Measurements from ENCODE around the gene PRLHR.
"Not testable (repeated sequence)": the region's sequence is repeated elsewhere in the genome, so short reads cannot be mapped to it uniquely, and the experiment has no call there.

Gene PRLHR

GRCh38 chr10:118595598-118596425 lies at the start of gene PRLHR:
Gene PRLHR (minus strand): TSS chr10:118595648. CDS start chr10:118595244, 404 bp downstream.
- no peak for DNase-seq (ENCODE audit: low read depth in 2 of 2)

- DNase-seq (ENCODE audit: low read depth in 2 of 2) = no peak
These were observed 46.8 kb upstream of the PRLHR start for GRCh38 chr10:118642228-118642627.

DNA sequence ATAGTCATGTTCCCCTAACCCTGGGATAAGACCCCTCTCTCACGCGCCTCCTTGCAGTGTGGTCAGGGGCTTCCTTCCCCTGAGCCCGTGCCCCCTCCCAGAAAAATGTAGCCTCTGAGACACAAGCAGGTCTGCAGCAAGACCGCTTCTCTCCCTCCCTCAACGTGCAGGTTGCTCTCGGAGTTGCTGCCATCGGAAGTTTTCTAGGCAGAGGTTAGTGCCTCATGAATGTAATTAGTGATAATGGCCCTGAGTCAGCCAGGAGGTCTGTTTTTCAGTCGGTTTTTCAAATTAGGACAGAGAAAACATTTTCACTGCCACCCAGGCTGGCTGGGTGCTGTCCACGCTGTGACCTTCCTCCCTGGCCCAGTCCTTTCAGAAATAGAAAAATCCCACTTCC lies 43.2 kb upstream of the PRLHR start:
- no peak for DNase-seq (ENCODE audit: low read depth in 2 of 2)

- no peak for DNase-seq (ENCODE audit: low read depth in 2 of 2)
These were observed 40.4 kb upstream of the PRLHR start for GRCh38 chr10:118635674-118636402.

- DNase-seq (ENCODE audit: low read depth in 2 of 2) = no peak
These were observed 38.3 kb upstream of the PRLHR start for GRCh38 chr10:118633786-118634185.

DNA sequence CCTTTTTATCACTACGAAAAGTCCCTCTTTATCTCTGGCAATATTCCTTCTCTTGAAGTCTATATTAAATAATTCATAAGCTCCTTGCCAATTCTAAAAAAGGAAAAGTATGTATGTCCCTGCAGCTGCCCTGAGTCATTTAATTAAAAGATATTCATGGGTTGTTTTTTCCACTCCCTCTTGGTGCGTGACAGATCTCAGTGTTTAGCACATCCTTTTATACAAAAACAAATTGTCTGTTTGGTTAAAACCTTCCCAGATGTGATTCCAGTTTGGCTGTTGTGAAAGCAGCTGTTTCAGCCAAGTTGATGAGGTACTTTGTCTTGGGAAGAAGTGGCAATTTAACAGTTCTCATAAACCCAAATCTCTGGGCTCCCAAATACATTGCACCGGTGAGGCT lies 33.8 kb upstream of the PRLHR start:
- DNase-seq (ENCODE audit: low read depth in 2 of 2) = no peak

DNA sequence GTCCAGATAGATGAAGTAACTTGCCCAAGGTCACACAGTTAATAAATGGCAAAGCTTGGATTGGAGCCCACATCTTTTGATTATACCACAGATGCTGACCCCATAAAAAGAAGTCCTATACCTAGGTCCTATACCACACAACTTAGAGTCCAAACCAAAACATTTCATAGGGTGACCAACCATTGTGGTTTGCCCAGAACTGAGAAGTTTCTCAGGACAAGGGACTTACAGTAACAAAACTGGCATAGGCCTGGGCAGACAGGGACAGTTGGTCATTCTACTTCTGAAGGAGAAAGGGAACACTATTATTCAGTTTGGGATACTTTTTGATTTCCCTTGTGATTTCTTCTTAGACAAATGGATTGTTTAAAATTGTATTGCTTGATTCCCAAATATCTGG lies 32.9 kb upstream of the PRLHR start:
- no peak for DNase-seq (ENCODE audit: low read depth in 2 of 2)

DNA sequence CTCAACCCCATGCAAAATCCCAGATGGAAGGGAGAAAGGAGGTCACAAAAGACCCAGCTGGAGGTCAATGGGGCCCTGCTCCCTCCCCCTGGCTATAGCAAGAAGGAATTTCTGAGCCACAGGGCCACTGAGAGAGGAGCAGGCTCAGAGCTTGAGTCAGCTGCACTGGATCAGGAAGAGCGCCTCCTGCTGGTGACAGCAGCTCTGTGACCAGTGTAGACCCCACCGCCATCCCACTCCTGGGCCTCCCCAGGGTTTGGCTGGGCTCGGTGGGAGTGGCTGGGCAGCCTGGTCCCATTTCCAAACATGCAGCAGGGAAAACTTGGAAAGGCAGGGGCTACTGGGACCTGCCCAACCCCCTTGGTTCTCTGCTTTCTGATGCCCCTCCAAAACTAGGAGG lies 31.5 kb upstream of the PRLHR start:
- DNase-seq (ENCODE audit: low read depth in 2 of 2) = no peak

GRCh38 chr10:118625504-118625903 lies 30.1 kb upstream of the PRLHR start:
- DNase-seq (ENCODE audit: low read depth in 2 of 2) = no peak

DNA sequence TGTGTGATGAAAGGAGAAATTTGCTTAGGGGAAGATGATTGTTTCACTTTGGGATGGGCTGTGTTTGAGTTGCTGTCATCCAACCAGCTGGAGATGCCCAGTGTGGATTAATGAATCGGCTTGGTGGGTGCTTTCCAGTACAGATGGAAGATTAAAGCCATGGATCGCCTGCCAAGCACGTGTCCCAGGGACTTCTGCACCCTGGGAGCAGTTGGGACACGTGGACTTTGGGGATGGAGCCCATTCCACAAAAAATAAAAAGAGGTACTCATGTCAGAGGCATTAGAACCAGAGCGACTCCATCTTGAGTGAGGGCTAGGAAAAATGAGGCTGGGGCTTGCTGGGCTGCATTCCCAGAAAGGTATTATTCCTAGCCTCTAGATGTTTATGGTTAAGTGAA lies 29.3 kb upstream of the PRLHR start:
- DNase-seq (ENCODE audit: low read depth in 2 of 2) = no peak

- DNase-seq (ENCODE audit: low read depth in 2 of 2) = peak in 1 of 2 donors; percentile 22
These were observed 26.0 kb upstream of the PRLHR start for GRCh38 chr10:118621304-118621942.

- DNase-seq (ENCODE audit: low read depth in 2 of 2) = not testable (repeated sequence)
These were observed 18.4 kb upstream of the PRLHR start for GRCh38 chr10:118613863-118614262.

GRCh38 chr10:118610577-118610976 lies 15.1 kb upstream of the PRLHR start:
- DNase-seq (ENCODE audit: low read depth in 2 of 2) = no peak

DNA sequence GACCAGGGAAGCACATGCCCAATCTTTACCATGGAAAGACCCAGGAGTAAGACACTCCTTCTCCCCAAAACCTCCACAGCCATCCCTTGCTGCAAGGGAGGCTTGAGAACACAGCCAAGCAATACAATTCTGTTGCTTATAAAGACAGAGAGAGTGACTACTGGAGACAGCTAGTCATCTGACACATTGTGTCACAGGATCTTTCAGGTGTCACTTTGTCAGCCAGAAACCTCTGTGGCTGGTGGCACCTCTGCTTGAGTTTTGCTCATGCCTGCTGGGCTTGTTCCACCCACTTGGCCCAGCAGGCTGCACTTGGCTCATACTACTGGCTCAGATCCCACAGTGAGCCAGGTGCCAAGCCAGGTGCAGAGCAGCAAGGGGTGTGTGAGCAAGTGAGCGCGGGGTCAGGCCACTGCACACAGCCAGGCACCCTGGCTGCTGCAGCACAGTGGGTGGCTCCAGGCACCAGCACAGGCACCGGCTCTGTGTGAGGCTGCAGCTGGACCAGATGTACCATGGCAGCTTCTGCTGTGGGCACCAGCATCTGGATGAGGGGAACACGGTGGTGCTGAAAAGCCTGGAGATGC lies 12.4 kb upstream of the PRLHR start:
- no peak for DNase-seq (ENCODE audit: low read depth in 2 of 2)

- DNase-seq (ENCODE audit: low read depth in 2 of 2) = no peak
These were observed 10.2 kb upstream of the PRLHR start for GRCh38 chr10:118605694-118606093.

- DNase-seq (ENCODE audit: low read depth in 2 of 2) = no peak
These were observed 1.1 kb upstream of the PRLHR start for GRCh38 chr10:118596426-118597124.

DNA sequence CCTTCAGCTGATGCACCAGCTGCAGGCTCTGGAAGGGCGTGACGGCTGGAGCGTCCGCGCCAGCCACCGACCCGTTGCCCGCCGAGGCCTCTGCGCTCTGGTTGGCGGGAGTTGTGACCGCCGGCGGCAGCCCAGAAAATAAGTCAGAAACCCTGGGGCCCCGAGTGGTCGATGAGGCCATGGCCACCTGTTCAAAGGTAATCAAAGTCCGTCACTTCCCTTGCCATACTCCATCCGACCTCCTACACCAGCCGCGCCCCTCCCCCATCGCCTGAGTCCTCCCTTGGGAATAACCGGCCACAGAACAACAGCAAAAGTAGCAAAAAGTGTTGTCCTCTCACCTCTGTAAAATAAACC lies 406 bp downstream of the PRLHR start:
- no peak for DNase-seq (ENCODE audit: low read depth in 2 of 2)

DNA sequence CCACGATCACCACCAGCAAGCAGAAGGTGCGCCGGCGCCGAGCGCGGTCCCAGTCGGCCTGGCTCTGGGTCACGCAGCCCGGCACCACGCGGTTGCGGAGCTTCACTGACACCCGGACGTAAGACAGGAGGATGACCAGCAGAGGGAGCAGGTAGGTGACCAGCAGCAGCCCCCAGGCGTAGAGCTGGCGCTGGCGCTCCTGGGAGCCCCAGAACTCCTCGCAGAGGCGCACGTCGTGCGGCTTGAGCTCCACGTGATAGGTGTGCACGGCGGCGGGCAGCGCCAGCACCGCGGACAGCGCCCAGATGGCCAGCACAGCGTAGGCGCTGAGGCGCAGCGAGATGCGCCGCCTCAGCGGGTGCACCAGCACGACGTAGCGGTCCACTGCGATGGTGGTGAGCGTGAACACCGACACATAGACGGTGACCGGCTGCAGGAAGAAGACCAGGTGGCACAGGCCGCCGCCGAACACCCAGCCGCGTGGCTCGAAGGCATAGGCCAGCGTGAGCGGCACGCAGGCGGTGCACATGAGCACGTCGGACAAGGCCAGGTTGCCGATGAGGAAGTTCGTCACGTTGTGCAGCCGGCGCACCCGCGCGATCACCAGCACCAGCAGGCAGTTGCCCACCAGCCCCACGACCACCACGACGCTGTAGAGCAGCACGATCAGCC lies 920 bp downstream of the PRLHR start:
- peak; percentile 3 to 22 for DNase-seq (ENCODE audit: low read depth in 2 of 2)

DNA sequence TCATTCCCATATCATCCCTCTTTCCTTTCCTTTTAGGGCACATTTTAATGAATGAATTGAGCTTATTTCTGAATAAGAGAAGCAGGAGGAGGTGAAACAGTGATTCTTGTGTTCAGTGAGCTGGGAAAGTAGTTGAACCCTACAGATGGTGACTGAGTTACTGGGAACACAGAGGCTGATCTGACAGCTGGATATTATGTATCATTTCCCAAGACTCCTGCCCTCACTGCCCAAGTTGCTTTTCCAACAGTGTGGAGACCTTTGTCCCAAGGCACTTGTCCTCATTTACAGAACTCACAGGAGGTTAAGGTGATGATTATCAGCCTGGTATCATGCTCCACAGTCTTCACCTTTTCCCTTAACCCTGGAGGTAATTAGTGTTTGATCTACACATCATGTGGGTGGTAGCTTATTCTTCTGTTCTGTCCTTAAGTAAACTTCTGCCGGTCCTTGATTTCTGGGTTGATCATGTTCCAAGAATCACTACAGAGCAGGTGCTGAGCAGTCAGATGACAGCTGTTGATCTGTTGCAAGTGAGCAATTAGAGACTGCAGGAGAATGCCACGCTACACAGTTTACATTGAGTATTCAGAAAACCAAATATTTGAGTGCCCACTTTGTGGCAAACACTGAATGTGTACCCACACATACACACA lies 2.6 kb downstream of the PRLHR start:
- no peak for DNase-seq (ENCODE audit: low read depth in 2 of 2)

DNA sequence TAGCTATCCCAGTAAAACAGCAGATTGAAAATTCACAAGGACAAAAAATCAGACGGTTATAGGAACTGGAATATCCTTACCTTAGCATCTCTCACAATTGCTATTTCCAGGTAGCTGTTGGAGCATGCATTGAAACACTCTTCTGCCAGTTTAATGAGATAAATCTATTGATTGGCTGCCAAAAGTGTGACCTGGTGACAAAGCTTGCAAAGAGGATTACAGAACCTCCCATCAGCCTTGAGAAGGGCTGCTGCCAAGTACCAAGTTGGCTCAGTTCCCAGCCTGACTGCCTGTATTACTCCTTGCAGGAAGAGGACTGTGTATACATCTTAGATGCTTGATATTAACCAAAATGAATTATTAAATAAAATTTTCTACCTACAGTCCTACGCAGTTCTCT lies 5.1 kb downstream of the PRLHR start:
- no peak for DNase-seq (ENCODE audit: low read depth in 2 of 2)
